Left cardiac atrium (tissue), 4 donors: ENCODE results near the gene UTP3. TPM values are rescaled to one million over a fixed set of nuclear protein-coding genes. Genes with fewer than 3 reads are reported as not detected.
"Not testable (repeated sequence)": the region's sequence is repeated elsewhere in the genome, so short reads cannot be mapped to it uniquely, and the experiment has no call there.

Source experiments
- ATAC-seq, 2 donors: fragments of 200-7000 bp; cut with Tn5 transposase; one replicate each; pipeline ENCODE4 v1.9.1; 2020; ENCODE audit warnings: mild to moderate bottlenecking in 2 of 2, moderate library complexity in 2 of 2
- DNase-seq: peaks from one replicate; pipeline ENCODE4 v3.0.0-alpha.2; 2020
- intact Hi-C, 2 donors: fragments of 100-400 bp; cut with DNase I; formaldehyde crosslinking; loops; one replicate each; pipeline versions ENCODE4 v1.14.1 to v1.15.1; 2022 to 2023
- total RNA-seq, 2 donors: library from RNA; stranded (reverse); fragmentation: NEBNext Ultra II Directional; extraction: Animal tissue kit (Norgen Biotek cat#: 25700); gene quantifications; one replicate each; pipeline ENCODE4 v1.2.1, GENCODE V29; 2021
- donor health status: DM: no; HTN: yes; CAD: no.
- donor health status: DM: no; HTN: yes; CAD: no; lungs with severe emphysema.
- donor health status: DM: yes; HTN: yes; CAD: no.
- donor health status: Dilated cardiomyopathy.

The UTP3 gene
- total RNA-seq, 2 donors from 2014 or later = 17.6 to 24.0 TPM

GRCh38 chr4:70678383-70678999 lies 9.8 kb upstream of the UTP3 start:
- no peak for ATAC-seq
- intact Hi-C loops = no loop called here
- DNase-seq = no peak

- ATAC-seq (no peak), DNase-seq (no peak)
- intact Hi-C loops = no loop called here
These were observed 7.4 kb upstream of the UTP3 start for GRCh38 chr4:70680934-70681333.

GRCh38 chr4:70681704-70682103 lies 6.6 kb upstream of the UTP3 start:
- DNase-seq (no peak), ATAC-seq (no peak)
- intact Hi-C loops = no loop called here

- intact Hi-C loops, ATAC-seq, DNase-seq: not testable (repeated sequence)
These were observed 6.2 kb upstream of the UTP3 start for GRCh38 chr4:70682142-70682541.

- DNase-seq (peak; percentile 32), ATAC-seq (peak in 1 of 2 donors; percentile 1)
- intact Hi-C loops = loop anchor here in 1 of 2 donors (5.0 kb wide), 1 partner anchor 150 kb away; the partner anchor contains the start of gene GRSF1
These were observed 940 bp upstream of the UTP3 start for GRCh38 chr4:70687392-70687791.

GRCh38 chr4:70688795-70689231 lies 481 bp downstream of the UTP3 start:
- intact Hi-C loops = loop anchor here in 1 of 2 donors (5.0 kb wide), 1 partner anchor 148 kb away; the partner anchor contains the start of gene GRSF1

GRCh38 chr4:70691661-70692060 lies 3.3 kb downstream of the UTP3 start:
- no peak for ATAC-seq
- intact Hi-C loops = no loop called here
- no peak for DNase-seq

More at GRCh38 chr4:70688795-70689231, 481 bp downstream of the UTP3 start:
- peak; percentile 6 to 27 for ATAC-seq
- no peak for DNase-seq

GRCh38 chr4:70694633-70695032 lies 6.3 kb downstream of the UTP3 start:
- ATAC-seq, DNase-seq, intact Hi-C loops: not testable (repeated sequence)

GRCh38 chr4:70698435-70698834 lies 10.1 kb downstream of the UTP3 start:
- intact Hi-C loops, DNase-seq, ATAC-seq: not testable (repeated sequence)

GRCh38 chr4:70700712-70701111 lies 12.4 kb downstream of the UTP3 start:
- ATAC-seq (no peak), DNase-seq (no peak)
- intact Hi-C loops = no loop called here

- intact Hi-C loops = no loop called here
These were observed 12.9 kb downstream of the UTP3 start for GRCh38 chr4:70701271-70701670.

GRCh38 chr4:70702592-70702991 lies 14.3 kb downstream of the UTP3 start:
- intact Hi-C loops, ATAC-seq: not testable (repeated sequence)

More at GRCh38 chr4:70701271-70701670, 12.9 kb downstream of the UTP3 start:
- no peak for ATAC-seq
- no peak for DNase-seq

GRCh38 chr4:70703619-70704214 lies 15.4 kb downstream of the UTP3 start:
- intact Hi-C loops = no loop called here
- DNase-seq (no peak), ATAC-seq (peak in 1 of 2 donors; percentile 17)

More at GRCh38 chr4:70702592-70702991, 14.3 kb downstream of the UTP3 start:
- not testable (repeated sequence) for DNase-seq

- peak; percentile 87 for DNase-seq
- peak; percentile 90 to 91 for ATAC-seq
- intact Hi-C loops = no loop called here
These were observed 16.0 kb downstream of the UTP3 start for GRCh38 chr4:70704215-70704930.

- no peak for DNase-seq
- ATAC-seq = peak; percentile 46 to 65
- intact Hi-C loops = no loop called here
These were observed 16.5 kb downstream of the UTP3 start for GRCh38 chr4:70704931-70705182.

GRCh38 chr4:70705183-70706043 lies 17.1 kb downstream of the UTP3 start:
- intact Hi-C loops = no loop called here
- peak; percentile 81 to 85 for ATAC-seq
- DNase-seq = peak; percentile 83

GRCh38 chr4:70706044-70706461 lies 17.7 kb downstream of the UTP3 start:
- intact Hi-C loops = no loop called here
- ATAC-seq (no peak), DNase-seq (no peak)

- ATAC-seq (no peak), DNase-seq (no peak)
- intact Hi-C loops = no loop called here
These were observed 18.2 kb downstream of the UTP3 start for GRCh38 chr4:70706516-70706915.

GRCh38 chr4:70709611-70710205 lies 21.4 kb downstream of the UTP3 start:
- DNase-seq (no peak), ATAC-seq (no peak)
- intact Hi-C loops = no loop called here
